OCI-LY7 (cell line): ENCODE results near the gene CALN1. TPM values are rescaled to one million over a fixed set of nuclear protein-coding genes. Genes with fewer than 3 reads are reported as not detected.

Experiments used
- BruUV-seq: library from RNA; stranded (reverse); fragments of 400-500 nt; replicated peaks from 2 replicates; lab custom pipeline; 2021; lab: Mats Ljungman, UMichigan
- CTCF ChIA-PET: fragments of 300-600 bp; sonication (Branson Sonifier 250); formaldehyde crosslinking; loops from one replicate; lab custom pipeline; 2022; ENCODE audit warnings: antibody characterized with exemption; ENCODE audit not compliant: unreplicated experiment; lab: Charles Lee
- POLR2A ChIA-PET: fragments of 300-600 bp; sonication (Branson Sonifier 250); formaldehyde crosslinking; loops from one replicate; lab custom pipeline; 2022; ENCODE audit warnings: antibody characterized with exemption; lab: Charles Lee
- DNase-seq: peaks from one replicate; pipeline ENCODE4 v3.0.0-alpha.2; 2015; ENCODE audit warnings: low spot score
- H2AFZ ChIP-seq: fragments of 200-600 bp; sonication (generic), shearing (Covaris generic); 2 replicates; pipeline ENCODE4 v1.6.1; 2014; ENCODE audit warnings: mild to moderate bottlenecking, antibody characterized with exemption, low read length, moderate library complexity
- H3K27ac ChIP-seq: fragments of 200-600 bp; sonication (generic); 2 replicates; pipeline ENCODE4 v1.5.1; 2014; ENCODE audit warnings: mixed run types, low read depth, mild to moderate bottlenecking, moderate library complexity, low read length, inconsistent platforms; ENCODE audit not compliant: poor library complexity, severe bottlenecking
- H3K36me3 ChIP-seq: fragments of 200-600 bp; sonication (generic); 2 replicates; pipeline ENCODE4 v1.6.1; 2014; ENCODE audit warnings: mild to moderate bottlenecking, antibody characterized with exemption, low read length, moderate library complexity, mixed read lengths; ENCODE audit not compliant: insufficient read depth
- H3K4me1 ChIP-seq: fragments of 200-600 bp; sonication (generic); 2 replicates; pipeline ENCODE4 v1.5.1; 2014; ENCODE audit warnings: mild to moderate bottlenecking, low read length; ENCODE audit not compliant: insufficient read depth, poor library complexity, severe bottlenecking
- H3K4me2 ChIP-seq: fragments of 200-600 bp; sonication (generic); 2 replicates; pipeline ENCODE4 v1.6.1; 2014; ENCODE audit warnings: mild to moderate bottlenecking, low read length
- H3K4me3 ChIP-seq: fragments of 200-600 bp; sonication (generic); 2 replicates; pipeline ENCODE4 v1.5.1; 2014; ENCODE audit warnings: mild to moderate bottlenecking, low read depth, low read length; ENCODE audit not compliant: poor library complexity, severe bottlenecking
- H3K79me2 ChIP-seq: fragments of 200-600 bp; sonication (generic); 2 replicates; pipeline ENCODE4 v1.6.1; 2016; ENCODE audit warnings: low read depth, mild to moderate bottlenecking, low read length, moderate library complexity, mixed read lengths; ENCODE audit not compliant: insufficient read depth
- H3K9me2 ChIP-seq: fragments of 200-600 bp; sonication (generic); 2 replicates; pipeline ENCODE4 v1.6.1; 2016; ENCODE audit warnings: mild to moderate bottlenecking, low read length, mixed read lengths; ENCODE audit not compliant: insufficient read depth
- H3K9me3 ChIP-seq: fragments of 200-600 bp; sonication (generic); 2 replicates; pipeline ENCODE4 v1.6.1; 2014; ENCODE audit warnings: mild to moderate bottlenecking, mixed run types, low read length, mixed read lengths
- H4K20me1 ChIP-seq: fragments of 200-600 bp; sonication (generic); 2 replicates; pipeline ENCODE4 v1.6.1; 2014; ENCODE audit warnings: mild to moderate bottlenecking, antibody characterized with exemption, low read length, moderate library complexity, mixed read lengths; ENCODE audit not compliant: insufficient read depth
- EZH2phosphoT487 ChIP-seq: fragments of 200-600 bp; sonication (generic); IDR thresholded peaks from 2 replicates; pipeline ENCODE4 v1.6.1; 2018; ENCODE audit warnings: low read depth, borderline replicate concordance, mild to moderate bottlenecking, mixed run types, antibody characterized with exemption, low read length, moderate library complexity, mixed read lengths
- intact Hi-C: fragments of 100-400 bp; cut with micrococcal nuclease; formaldehyde crosslinking; loops from one replicate; pipeline ENCODE4 v1.10.0; 2022; ENCODE audit not compliant: unreplicated experiment
- total RNA-seq, 2 experiments: library from RNA; depleted of rRNA in 1 of 2; stranded (reverse); fragments of >200 nt in 1 of 2; shearing (Covaris generic) in 1 of 2; gene quantifications; 2 replicates each; pipeline ENCODE4 v1.2.3, GENCODE V29; 2014 to 2022
- TF ChIP-seq, protein P1 (sequence below): fragments of 200-600 bp; sonication (generic); conservative IDR thresholded peaks from 2 replicates; pipeline ENCODE4 v1.5.1; 2014; ENCODE audit warnings: mild to moderate bottlenecking, antibody characterized with exemption, low read length, moderate library complexity, mixed read lengths

CALN1 gene
- total RNA-seq, 2 experiments from 2014 or later, result not detected

DNA sequence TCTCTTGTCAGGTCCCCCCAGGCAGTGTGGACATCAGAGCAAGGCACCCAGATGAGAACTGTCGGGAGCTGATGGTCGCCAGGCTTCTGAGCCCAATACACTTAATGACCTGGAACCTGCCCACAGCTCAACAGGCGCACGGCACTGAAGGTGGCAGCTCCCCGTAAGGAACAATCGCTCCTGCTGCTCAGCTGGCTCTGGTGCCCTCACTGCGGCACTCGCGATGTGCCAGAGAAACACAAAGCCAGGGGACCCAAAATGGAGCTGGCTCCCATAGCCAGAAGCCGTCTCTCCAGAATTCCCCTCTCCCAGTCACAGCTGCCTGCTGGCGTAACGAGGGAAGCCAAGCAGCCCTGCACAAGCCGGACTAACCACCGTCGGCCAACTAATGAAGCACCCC, 6.3 kb downstream of the CALN1 start:
- intact Hi-C loops, result no loop called here
- TF ChIP-seq EZH2phosphoT487, result no peak
- TF ChIP-seq, protein P1, sequence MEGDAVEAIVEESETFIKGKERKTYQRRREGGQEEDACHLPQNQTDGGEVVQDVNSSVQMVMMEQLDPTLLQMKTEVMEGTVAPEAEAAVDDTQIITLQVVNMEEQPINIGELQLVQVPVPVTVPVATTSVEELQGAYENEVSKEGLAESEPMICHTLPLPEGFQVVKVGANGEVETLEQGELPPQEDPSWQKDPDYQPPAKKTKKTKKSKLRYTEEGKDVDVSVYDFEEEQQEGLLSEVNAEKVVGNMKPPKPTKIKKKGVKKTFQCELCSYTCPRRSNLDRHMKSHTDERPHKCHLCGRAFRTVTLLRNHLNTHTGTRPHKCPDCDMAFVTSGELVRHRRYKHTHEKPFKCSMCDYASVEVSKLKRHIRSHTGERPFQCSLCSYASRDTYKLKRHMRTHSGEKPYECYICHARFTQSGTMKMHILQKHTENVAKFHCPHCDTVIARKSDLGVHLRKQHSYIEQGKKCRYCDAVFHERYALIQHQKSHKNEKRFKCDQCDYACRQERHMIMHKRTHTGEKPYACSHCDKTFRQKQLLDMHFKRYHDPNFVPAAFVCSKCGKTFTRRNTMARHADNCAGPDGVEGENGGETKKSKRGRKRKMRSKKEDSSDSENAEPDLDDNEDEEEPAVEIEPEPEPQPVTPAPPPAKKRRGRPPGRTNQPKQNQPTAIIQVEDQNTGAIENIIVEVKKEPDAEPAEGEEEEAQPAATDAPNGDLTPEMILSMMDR, result no peak
- no peak overlapping the region for H3K4me3 ChIP-seq
- H4K20me1 ChIP-seq, result no peaks in the 10 kb centered on the region
- CTCF ChIA-PET, result no interaction called here
- H3K4me2 ChIP-seq, result no peak overlapping the region
- H3K79me2 ChIP-seq, result no peaks in the 10 kb centered on the region
- H3K27ac ChIP-seq, result no peak overlapping the region
- BruUV-seq, result no TSS peak
- no peak overlapping the region for H2AFZ ChIP-seq
- H3K36me3 ChIP-seq, result no peaks in the 10 kb centered on the region
- H3K9me2 ChIP-seq, result no peaks in the 10 kb centered on the region
- H3K9me3 ChIP-seq, result no peaks in the 10 kb centered on the region
- POLR2A ChIA-PET, result no interaction called here
- DNase-seq, result no peak
- H3K4me1 ChIP-seq, result no peaks in the 10 kb centered on the region

- no peak overlapping the region for H3K4me3 ChIP-seq
These were observed 6.7 kb downstream of the CALN1 start for GRCh38 chr7:72405418-72405817.

GRCh38 chr7:72404743-72405142, 7.4 kb downstream of the CALN1 start:
- no TSS peak for BruUV-seq
- intact Hi-C loops, result no loop called here
- Histone ChIP-seq H3K79me2 (no peaks in the 10 kb centered on the region), H2AFZ (no peak overlapping the region), H4K20me1 (no peaks in the 10 kb centered on the region), H3K36me3 (no peaks in the 10 kb centered on the region), H3K27ac (no peak overlapping the region), H3K4me2 (no peak overlapping the region), H3K4me3 (no peak overlapping the region), H3K4me1 (no peaks in the 10 kb centered on the region), H3K9me2 (no peaks in the 10 kb centered on the region), H3K9me3 (no peaks in the 10 kb centered on the region)
- no peak for DNase-seq
- CTCF ChIA-PET, result no interaction called here
- TF ChIP-seq EZH2phosphoT487, result no peak
- TF ChIP-seq, protein P1, result no peak
- POLR2A ChIA-PET, result no interaction called here

More at GRCh38 chr7:72405418-72405817, 6.7 kb downstream of the CALN1 start:
- Histone ChIP-seq H4K20me1 (no peaks in the 10 kb centered on the region), H3K9me2 (no peaks in the 10 kb centered on the region), H3K27ac (no peak overlapping the region), H3K36me3 (no peaks in the 10 kb centered on the region), H3K4me1 (no peaks in the 10 kb centered on the region), H3K4me2 (no peak overlapping the region), H2AFZ (no peak overlapping the region), H3K9me3 (no peaks in the 10 kb centered on the region), H3K79me2 (no peaks in the 10 kb centered on the region)
- intact Hi-C loops, result no loop called here
- BruUV-seq, result no TSS peak
- TF ChIP-seq, protein P1, result no peak
- TF ChIP-seq EZH2phosphoT487, result no peak
- POLR2A ChIA-PET, result no interaction called here
- CTCF ChIA-PET, result no interaction called here
- DNase-seq, result no peak
